ENCODE results near the gene MLH3.

The MLH3 gene

GRCh38 chr14:74964787-74965485 is 86.3 kb downstream of the MLH3 start:
- peak overlapping the region; percentile 86 for H3K27ac ChIP-seq (ENCODE audit: poor library complexity, severe bottlenecking)
- no peaks in the 10 kb centered on the region for H3K9me3 ChIP-seq (ENCODE audit: severe bottlenecking)
- TF ChIP-seq, protein P1, sequence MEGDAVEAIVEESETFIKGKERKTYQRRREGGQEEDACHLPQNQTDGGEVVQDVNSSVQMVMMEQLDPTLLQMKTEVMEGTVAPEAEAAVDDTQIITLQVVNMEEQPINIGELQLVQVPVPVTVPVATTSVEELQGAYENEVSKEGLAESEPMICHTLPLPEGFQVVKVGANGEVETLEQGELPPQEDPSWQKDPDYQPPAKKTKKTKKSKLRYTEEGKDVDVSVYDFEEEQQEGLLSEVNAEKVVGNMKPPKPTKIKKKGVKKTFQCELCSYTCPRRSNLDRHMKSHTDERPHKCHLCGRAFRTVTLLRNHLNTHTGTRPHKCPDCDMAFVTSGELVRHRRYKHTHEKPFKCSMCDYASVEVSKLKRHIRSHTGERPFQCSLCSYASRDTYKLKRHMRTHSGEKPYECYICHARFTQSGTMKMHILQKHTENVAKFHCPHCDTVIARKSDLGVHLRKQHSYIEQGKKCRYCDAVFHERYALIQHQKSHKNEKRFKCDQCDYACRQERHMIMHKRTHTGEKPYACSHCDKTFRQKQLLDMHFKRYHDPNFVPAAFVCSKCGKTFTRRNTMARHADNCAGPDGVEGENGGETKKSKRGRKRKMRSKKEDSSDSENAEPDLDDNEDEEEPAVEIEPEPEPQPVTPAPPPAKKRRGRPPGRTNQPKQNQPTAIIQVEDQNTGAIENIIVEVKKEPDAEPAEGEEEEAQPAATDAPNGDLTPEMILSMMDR (IDR thresholded peaks at IDR 0.05; ENCODE audit: poor library complexity, severe bottlenecking): no peak
- ATAC-seq (ENCODE audit: low read depth): peak; percentile 63
- H3K4me3 ChIP-seq (ENCODE audit: severe bottlenecking): no peak overlapping the region
- no peaks in the 10 kb centered on the region for H3K36me3 ChIP-seq (ENCODE audit: low read depth)
- no peaks in the 10 kb centered on the region for H3K27me3 ChIP-seq (ENCODE audit: insufficient read depth, poor library complexity, severe bottlenecking)
- H3K4me1 ChIP-seq (ENCODE audit: insufficient read depth, poor library complexity, severe bottlenecking): peaks cover 32% of the 10 kb centered on the region
- no peak for DNase-seq (ENCODE audit: low spot score)
